ENCODE measurements around the gene RPL18.
"Not testable (repeated sequence)": the region's sequence is repeated elsewhere in the genome, so short reads cannot be mapped to it uniquely, and the experiment has no call there.

RPL18 gene

GRCh38 chr19:48618916-48619691, at the start of gene RPL18, which contains the start of gene SPHK2:
TSS of gene RPL18 (minus strand) at chr19:48619178. CDS start at chr19:48619143, 35 bp downstream.
TSS of gene SPHK2 (plus strand) at chr19:48619506. CDS start at chr19:48620515, 1,009 bp downstream.
- H3K4me1 ChIP-seq (ENCODE audit: control insufficient read depth, insufficient read depth, low read length) = peaks cover 39% of the 10 kb centered on the region
- H3K4me3 ChIP-seq (ENCODE audit: low read depth, low read length) = peak within 1 kb of the TSS; percentile 95
- H3K9ac ChIP-seq (ENCODE audit: low read depth, low read length) = peak within 1 kb of the TSS; percentile 98
- peak within 1 kb of the TSS; percentile 95 for H3K27ac ChIP-seq (ENCODE audit: low read depth, low read length)
- no peaks in the 10 kb centered on the region for H3K9me3 ChIP-seq (ENCODE audit: control insufficient read depth, insufficient read depth, low read length)
- H3K36me3 ChIP-seq (ENCODE audit: control insufficient read depth, insufficient read depth, low read length) = peaks cover 38% of the 10 kb centered on the region
- no peaks in the 10 kb centered on the region for H3K27me3 ChIP-seq (ENCODE audit: control insufficient read depth, insufficient read depth, low read length)

DNA sequence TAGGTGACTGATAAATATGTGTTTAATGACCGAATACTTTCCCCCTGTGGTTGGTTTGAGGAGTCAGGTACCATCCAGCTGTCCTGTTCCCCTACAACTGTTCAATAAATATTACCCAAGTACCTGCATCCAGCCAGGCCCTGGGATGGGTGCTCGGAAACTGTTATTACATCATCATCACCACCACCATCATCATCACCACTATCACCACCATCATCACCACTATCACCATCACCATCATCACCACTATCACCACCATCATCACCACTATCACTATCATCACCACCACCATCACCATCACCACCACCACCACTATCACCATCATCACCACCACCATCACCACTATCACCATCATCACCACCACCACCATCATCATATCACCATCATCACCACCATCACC, 49.8 kb upstream of the RPL18 start:
- no peak overlapping the region for H3K9ac ChIP-seq (ENCODE audit: low read depth, low read length)
- H3K4me1 ChIP-seq (ENCODE audit: control insufficient read depth, insufficient read depth, low read length) = peaks cover 7% of the 10 kb centered on the region
- H3K4me3 ChIP-seq (ENCODE audit: low read depth, low read length) = no peak overlapping the region
- H3K9me3 ChIP-seq (ENCODE audit: control insufficient read depth, insufficient read depth, low read length) = no peaks in the 10 kb centered on the region
- no peaks in the 10 kb centered on the region for H3K36me3 ChIP-seq (ENCODE audit: control insufficient read depth, insufficient read depth, low read length)
- H3K27ac ChIP-seq (ENCODE audit: low read depth, low read length) = no peak overlapping the region
- H3K27me3 ChIP-seq (ENCODE audit: control insufficient read depth, insufficient read depth, low read length) = 0 out of 2 replicates have a peak, but pooled peaks cover 3% of the 10 kb centered on the region

- Histone ChIP-seq H3K27ac (ENCODE audit: low read depth, low read length) (no peak overlapping the region), H3K36me3 (ENCODE audit: control insufficient read depth, insufficient read depth, low read length) (no peaks in the 10 kb centered on the region), H3K27me3 (ENCODE audit: control insufficient read depth, insufficient read depth, low read length) (no peaks in the 10 kb centered on the region), H3K4me3 (ENCODE audit: low read depth, low read length) (no peak overlapping the region), H3K9me3 (ENCODE audit: control insufficient read depth, insufficient read depth, low read length) (no peaks in the 10 kb centered on the region), H3K4me1 (ENCODE audit: control insufficient read depth, insufficient read depth, low read length) (peaks cover 3% of the 10 kb centered on the region; the same call in 1 of the 2 replicates), H3K9ac (ENCODE audit: low read depth, low read length) (no peak overlapping the region)
These were observed 49.4 kb upstream of the RPL18 start for GRCh38 chr19:48668332-48668731.

- peaks cover 2% of the 10 kb centered on the region; the same call in 1 of the 2 replicates for H3K9me3 ChIP-seq (ENCODE audit: control insufficient read depth, insufficient read depth, low read length)
- no peak overlapping the region for H3K4me3 ChIP-seq (ENCODE audit: low read depth, low read length)
- no peak overlapping the region for H3K27ac ChIP-seq (ENCODE audit: low read depth, low read length)
- H3K4me1 ChIP-seq (ENCODE audit: control insufficient read depth, insufficient read depth, low read length) = no peaks in the 10 kb centered on the region
- H3K9ac ChIP-seq (ENCODE audit: low read depth, low read length) = no peak overlapping the region
- no peaks in the 10 kb centered on the region for H3K27me3 ChIP-seq (ENCODE audit: control insufficient read depth, insufficient read depth, low read length)
- H3K36me3 ChIP-seq (ENCODE audit: control insufficient read depth, insufficient read depth, low read length) = no peaks in the 10 kb centered on the region
These were observed 46.8 kb upstream of the RPL18 start for GRCh38 chr19:48665786-48666185.

DNA sequence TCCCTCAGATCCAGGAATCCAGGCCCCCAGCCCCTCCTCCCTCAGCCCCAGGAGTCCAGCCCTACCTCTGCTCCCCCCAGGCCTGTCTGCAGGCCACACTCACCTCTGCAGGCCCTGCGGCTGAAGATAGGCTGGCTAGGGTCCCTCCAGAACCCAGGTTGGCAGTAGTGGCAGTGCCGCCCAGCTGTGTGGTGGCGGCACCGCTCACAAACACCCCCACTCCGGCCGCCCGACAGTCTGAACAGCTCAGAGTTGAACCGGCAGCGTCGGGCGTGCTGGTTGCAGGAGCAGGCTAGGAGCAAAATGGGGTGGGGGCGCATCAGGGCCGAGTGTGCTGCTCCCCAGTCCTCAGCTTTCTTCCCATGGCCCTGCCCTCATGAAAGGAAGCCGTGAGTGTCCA, 45.5 kb upstream of the RPL18 start:
- H3K27ac ChIP-seq (ENCODE audit: low read depth, low read length) = no peak overlapping the region
- no peak overlapping the region for H3K4me3 ChIP-seq (ENCODE audit: low read depth, low read length)
- no peaks in the 10 kb centered on the region for H3K27me3 ChIP-seq (ENCODE audit: control insufficient read depth, insufficient read depth, low read length)
- no peaks in the 10 kb centered on the region for H3K4me1 ChIP-seq (ENCODE audit: control insufficient read depth, insufficient read depth, low read length)
- peaks cover 4% of the 10 kb centered on the region; the same call in 1 of the 2 replicates for H3K9me3 ChIP-seq (ENCODE audit: control insufficient read depth, insufficient read depth, low read length)
- no peaks in the 10 kb centered on the region for H3K36me3 ChIP-seq (ENCODE audit: control insufficient read depth, insufficient read depth, low read length)
- no peak overlapping the region for H3K9ac ChIP-seq (ENCODE audit: low read depth, low read length)

DNA sequence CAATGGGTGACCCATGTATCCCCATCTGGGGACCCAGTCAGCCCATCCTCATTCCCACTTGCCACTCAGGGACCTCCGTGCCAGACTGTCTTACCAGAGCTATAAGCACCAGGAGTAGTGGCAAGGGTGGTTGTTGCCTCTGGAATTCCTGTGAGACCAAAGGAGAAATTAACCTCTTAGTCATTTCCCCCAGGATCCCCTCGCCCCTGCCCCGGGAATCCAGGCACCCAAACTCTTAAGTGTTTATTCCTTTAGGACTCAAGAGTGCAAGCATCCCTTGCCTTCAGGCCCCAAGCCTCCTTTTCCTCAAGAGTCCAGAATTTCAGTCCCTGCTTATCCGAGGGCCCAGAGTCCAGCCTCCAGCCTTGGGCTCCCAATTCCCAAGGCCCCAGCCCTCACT, 44.7 kb upstream of the RPL18 start:
- no peaks in the 10 kb centered on the region for H3K36me3 ChIP-seq (ENCODE audit: control insufficient read depth, insufficient read depth, low read length)
- no peak overlapping the region for H3K27ac ChIP-seq (ENCODE audit: low read depth, low read length)
- H3K4me1 ChIP-seq (ENCODE audit: control insufficient read depth, insufficient read depth, low read length) = no peaks in the 10 kb centered on the region
- peaks cover 4% of the 10 kb centered on the region; the same call in 1 of the 2 replicates for H3K9me3 ChIP-seq (ENCODE audit: control insufficient read depth, insufficient read depth, low read length)
- H3K27me3 ChIP-seq (ENCODE audit: control insufficient read depth, insufficient read depth, low read length) = no peaks in the 10 kb centered on the region
- no peak overlapping the region for H3K4me3 ChIP-seq (ENCODE audit: low read depth, low read length)
- H3K9ac ChIP-seq (ENCODE audit: low read depth, low read length) = no peak overlapping the region

- Histone ChIP-seq H3K9me3 (ENCODE audit: control insufficient read depth, insufficient read depth, low read length) (peaks cover 4% of the 10 kb centered on the region; the same call in 1 of the 2 replicates), H3K27ac (ENCODE audit: low read depth, low read length) (no peak overlapping the region), H3K27me3 (ENCODE audit: control insufficient read depth, insufficient read depth, low read length) (no peaks in the 10 kb centered on the region), H3K4me3 (ENCODE audit: low read depth, low read length) (no peak overlapping the region), H3K36me3 (ENCODE audit: control insufficient read depth, insufficient read depth, low read length) (no peaks in the 10 kb centered on the region), H3K9ac (ENCODE audit: low read depth, low read length) (no peak overlapping the region), H3K4me1 (ENCODE audit: control insufficient read depth, insufficient read depth, low read length) (no peaks in the 10 kb centered on the region)
These were observed 42.7 kb upstream of the RPL18 start for GRCh38 chr19:48661711-48662090.

DNA sequence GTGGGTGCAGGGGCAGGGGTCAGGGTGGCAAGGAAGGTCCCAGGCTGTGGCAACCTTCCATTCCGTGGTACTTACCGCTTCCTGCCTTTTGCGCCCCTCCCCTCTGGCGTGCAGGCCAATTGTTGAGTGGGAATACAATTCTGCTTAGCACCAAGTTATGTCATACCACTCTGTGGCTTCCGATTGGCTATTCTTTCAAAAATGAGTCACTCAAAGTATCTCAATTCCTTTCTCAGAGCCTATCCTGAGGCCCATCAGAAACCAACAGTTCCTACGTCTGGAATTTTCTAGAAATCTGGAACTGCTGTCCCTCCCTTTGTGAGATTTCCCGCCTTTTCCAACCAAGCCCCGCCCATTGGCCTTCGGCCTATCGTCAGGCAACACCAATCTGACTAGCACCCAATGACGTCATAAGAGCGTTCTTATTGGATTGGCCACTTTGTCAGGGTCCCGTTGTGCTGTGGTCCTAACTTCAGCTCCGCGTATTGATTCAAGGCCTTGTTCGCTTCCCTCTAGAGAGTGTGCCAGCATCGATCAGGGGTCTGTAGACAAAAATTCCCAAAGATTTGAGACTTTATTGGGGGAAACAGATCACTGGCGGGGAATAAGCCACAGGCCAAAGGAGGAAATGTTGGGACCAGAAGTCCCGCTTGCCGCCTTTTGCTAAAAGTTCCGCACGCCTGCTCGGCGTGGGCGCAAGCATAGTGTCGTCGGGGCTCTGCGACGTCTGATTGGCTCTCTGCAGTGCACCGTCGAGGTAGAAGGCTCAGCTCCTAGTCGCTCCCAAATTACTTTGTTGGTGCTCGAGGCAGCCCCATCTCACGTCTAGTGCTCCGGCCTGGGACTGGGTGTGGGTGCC, 42.1 kb upstream of the RPL18 start:
- Histone ChIP-seq H3K9ac (ENCODE audit: low read depth, low read length) (no peak overlapping the region), H3K9me3 (ENCODE audit: control insufficient read depth, insufficient read depth, low read length) (peaks cover 4% of the 10 kb centered on the region; the same call in 1 of the 2 replicates), H3K27ac (ENCODE audit: low read depth, low read length) (no peak overlapping the region), H3K4me3 (ENCODE audit: low read depth, low read length) (no peak overlapping the region), H3K4me1 (ENCODE audit: control insufficient read depth, insufficient read depth, low read length) (no peaks in the 10 kb centered on the region), H3K27me3 (ENCODE audit: control insufficient read depth, insufficient read depth, low read length) (no peaks in the 10 kb centered on the region), H3K36me3 (ENCODE audit: control insufficient read depth, insufficient read depth, low read length) (no peaks in the 10 kb centered on the region)

GRCh38 chr19:48659768-48660167, 40.8 kb upstream of the RPL18 start:
- Histone ChIP-seq H3K27me3 (ENCODE audit: control insufficient read depth, insufficient read depth, low read length) (no peaks in the 10 kb centered on the region), H3K27ac (ENCODE audit: low read depth, low read length) (no peak overlapping the region)

DNA sequence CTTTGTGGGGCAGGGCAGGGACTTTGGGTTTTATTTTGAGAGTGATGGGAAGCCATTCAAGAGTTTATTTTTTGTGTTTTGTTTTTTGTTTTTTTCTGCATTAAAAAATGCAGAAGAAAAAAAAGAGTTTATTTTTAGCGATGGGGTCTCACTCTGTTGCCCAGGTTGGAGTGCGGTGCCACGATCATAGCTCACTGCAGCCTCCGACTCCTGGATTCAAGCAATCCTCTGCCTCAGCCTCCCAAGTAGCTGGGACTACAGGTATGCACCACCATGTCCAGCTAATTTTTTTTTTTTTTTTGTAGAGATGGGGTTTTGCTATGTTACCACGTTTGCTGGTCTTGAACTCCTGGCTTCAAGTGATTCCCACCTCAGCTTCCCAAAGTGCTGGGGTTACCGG, 39.5 kb upstream of the RPL18 start:
- Histone ChIP-seq H3K4me3 (ENCODE audit: low read depth, low read length) (no peak overlapping the region), H3K27ac (ENCODE audit: low read depth, low read length) (no peak overlapping the region), H3K27me3 (ENCODE audit: control insufficient read depth, insufficient read depth, low read length) (no peaks in the 10 kb centered on the region), H3K9ac (ENCODE audit: low read depth, low read length) (no peak overlapping the region), H3K9me3 (ENCODE audit: control insufficient read depth, insufficient read depth, low read length) (peaks cover 4% of the 10 kb centered on the region; the same call in 1 of the 2 replicates), H3K4me1 (ENCODE audit: control insufficient read depth, insufficient read depth, low read length) (no peaks in the 10 kb centered on the region), H3K36me3 (ENCODE audit: control insufficient read depth, insufficient read depth, low read length) (no peaks in the 10 kb centered on the region)

More at GRCh38 chr19:48659768-48660167, 40.8 kb upstream of the RPL18 start:
- H3K36me3 ChIP-seq (ENCODE audit: control insufficient read depth, insufficient read depth, low read length) = no peaks in the 10 kb centered on the region
- peaks cover 4% of the 10 kb centered on the region; the same call in 1 of the 2 replicates for H3K9me3 ChIP-seq (ENCODE audit: control insufficient read depth, insufficient read depth, low read length)
- no peak overlapping the region for H3K9ac ChIP-seq (ENCODE audit: low read depth, low read length)
- H3K4me1 ChIP-seq (ENCODE audit: control insufficient read depth, insufficient read depth, low read length) = no peaks in the 10 kb centered on the region
- H3K4me3 ChIP-seq (ENCODE audit: low read depth, low read length) = no peak overlapping the region

DNA sequence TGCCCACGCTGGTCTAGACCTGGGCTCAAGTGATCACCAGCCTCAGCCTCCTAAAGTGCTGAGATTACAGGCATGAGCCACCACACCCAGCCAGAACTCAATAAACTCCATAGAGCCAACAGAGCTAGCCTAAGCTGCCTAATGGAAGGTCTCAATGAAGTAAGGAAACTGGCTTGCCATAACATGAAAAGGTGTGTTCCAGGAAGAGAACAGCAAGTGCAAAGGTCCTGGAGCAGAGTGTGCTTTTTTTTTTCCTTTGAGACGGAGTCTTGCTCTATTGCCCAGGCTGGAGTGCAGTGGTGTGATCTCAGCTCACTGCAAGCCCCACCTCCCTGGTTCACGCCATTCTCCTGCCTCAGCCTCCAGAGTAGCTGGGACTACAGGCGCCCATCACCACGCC, 38.9 kb upstream of the RPL18 start:
- not testable (repeated sequence) for H3K27me3 ChIP-seq (ENCODE audit: control insufficient read depth, insufficient read depth, low read length); H3K36me3 ChIP-seq (ENCODE audit: control insufficient read depth, insufficient read depth, low read length); H3K9me3 ChIP-seq (ENCODE audit: control insufficient read depth, insufficient read depth, low read length); H3K9ac ChIP-seq (ENCODE audit: low read depth, low read length); H3K4me3 ChIP-seq (ENCODE audit: low read depth, low read length); H3K4me1 ChIP-seq (ENCODE audit: control insufficient read depth, insufficient read depth, low read length); H3K27ac ChIP-seq (ENCODE audit: low read depth, low read length)
